HepG2 (cell line): ENCODE measurements around the gene MAN1A2. TPM values are rescaled to one million over a fixed set of nuclear protein-coding genes. Genes with fewer than 3 reads are reported as not detected.

Source experiments
- ATAC-seq: fragments of 200-7000 bp; cut with Tn5 transposase; 3 replicates; pipeline ENCODE4 v1.9.1; 2020; ENCODE audit warnings: mild to moderate bottlenecking, moderate library complexity
- BruUV-seq: library from RNA; stranded (reverse); fragments of 400-500 nt; replicated peaks from 2 replicates; lab custom pipeline; 2021; lab: Mats Ljungman, UMichigan
- CTCF ChIA-PET: fragments of 300-600 bp; formaldehyde crosslinking; extraction: SDS; loops from one replicate; lab custom pipeline; 2021; ENCODE audit warnings: low total read pairs, inconsistent platforms, low intra/inter-chr PET ratio; lab: Yijun Ruan, JAX
- POLR2A ChIA-PET: fragments of 350-600 bp; sonication (Branson Sonifier 250); formaldehyde crosslinking; loops from one replicate; lab custom pipeline; 2020; ENCODE audit warnings: antibody characterized with exemption, inconsistent platforms; lab: Yijun Ruan, JAX
- DNase-seq: peaks from one replicate; pipeline ENCODE4 v3.0.0-alpha.2; 2015; ENCODE audit warnings: low spot score
- FAIRE-seq: peaks from 3 replicates; lab custom pipeline; 2011; peaks lifted over from hg19 to GRCh38; lab: Jason Lieb, UNC
- H2AFZ ChIP-seq: one replicate; pipeline ENCODE4 v1.6.1; 2011; ENCODE audit warnings: low read length, inconsistent platforms
- H3K27ac ChIP-seq: fragments of 300-600 bp; 3 replicates; pipeline ENCODE4 v1.8.0; 2011; ENCODE audit warnings: mixed run types, mild to moderate bottlenecking, mixed read lengths, low read length, inconsistent platforms; ENCODE audit not compliant: insufficient read depth; ENCODE audit errors: extremely low read length
- H3K27me3 ChIP-seq, 2 experiments: fragments of 200-600 bp in 1 of 2; 2 replicates in 1 of 2; 3 replicates in 1 of 2; pipeline versions ENCODE4 v1.6.0 to v1.8.0; 2011; ENCODE audit warnings: low read length in 2 of 2, mild to moderate bottlenecking in 2 of 2, moderate library complexity in 2 of 2, inconsistent platforms in 1 of 2; ENCODE audit not compliant: insufficient read depth in 2 of 2, control insufficient read depth in 1 of 2
- H3K36me3 ChIP-seq, 2 experiments: fragments of 200-600 bp in 1 of 2; replicated peaks in 1 of 2; 2 replicates in 1 of 2; 3 replicates in 1 of 2; pipeline versions ENCODE4 v1.5.1 to v1.8.0; 2011; ENCODE audit warnings: low read length in 2 of 2, inconsistent platforms in 1 of 2; ENCODE audit not compliant: insufficient read depth in 2 of 2, control insufficient read depth in 1 of 2
- H3K4me1 ChIP-seq: 2 replicates; pipeline ENCODE4 v1.5.1; 2012; ENCODE audit warnings: low read length, inconsistent platforms; ENCODE audit not compliant: insufficient read depth
- H3K4me2 ChIP-seq: 2 replicates; pipeline ENCODE4 v1.6.0; 2011; ENCODE audit warnings: low read depth, low read length, inconsistent platforms
- H3K4me3 ChIP-seq, 3 experiments: fragments of 200-600 bp in 1 of 3; sonication (generic), shearing (Covaris generic) in 1 of 3; replicated peaks in 1 of 3; 2 replicates each; pipeline ENCODE4 v1.5.1; 2011 to 2016; ENCODE audit warnings: low read length in 3 of 3, inconsistent platforms in 2 of 3, low read depth in 2 of 3, mild to moderate bottlenecking in 2 of 3, control low read depth in 1 of 3, mixed read lengths in 1 of 3; ENCODE audit not compliant: insufficient read depth in 1 of 3
- H3K79me2 ChIP-seq: one replicate; pipeline ENCODE4 v1.6.1; 2011; ENCODE audit warnings: low read length, inconsistent platforms; ENCODE audit not compliant: insufficient read depth
- H3K9ac ChIP-seq: 2 replicates; pipeline ENCODE4 v1.6.0; 2011; ENCODE audit warnings: mild to moderate bottlenecking, low read depth, low read length, inconsistent platforms; ENCODE audit not compliant: insufficient read depth
- H3K9me3 ChIP-seq: 2 replicates; pipeline ENCODE4 v1.5.1; 2012; ENCODE audit warnings: mild to moderate bottlenecking, low read length
- H4K20me1 ChIP-seq: 2 replicates; pipeline ENCODE4 v1.6.0; 2011; ENCODE audit warnings: inconsistent platforms, mild to moderate bottlenecking, low read length, moderate library complexity; ENCODE audit not compliant: insufficient read depth
- CBX1 ChIP-seq: IDR thresholded peaks from one replicate; pipeline ENCODE4 v1.6.1; 2016; ENCODE audit warnings: antibody characterized with exemption, low read depth
- RFXAP ChIP-seq: sonication (generic); formaldehyde crosslinking; IDR thresholded peaks from 2 replicates; pipeline ENCODE4 v1.4.0; 2020; ENCODE audit warnings: missing genetic modification reagents, borderline replicate concordance
- SMAD3 ChIP-seq: sonication (generic); formaldehyde crosslinking; IDR thresholded peaks from 2 replicates; pipeline ENCODE4 v1.4.0; 2020; ENCODE audit warnings: missing genetic modification reagents
- TEAD3 ChIP-seq: optimal IDR thresholded peaks from 2 replicates; pipeline ENCODE3; 2016; ENCODE audit warnings: borderline replicate concordance
- ZBTB7A ChIP-seq: sonication (generic); formaldehyde crosslinking; IDR thresholded peaks from 2 replicates; pipeline ENCODE4 v1.8.0; 2022; ENCODE audit warnings: mild to moderate bottlenecking, missing genetic modification reagents
- ZNF225 ChIP-seq: sonication (generic); formaldehyde crosslinking; IDR thresholded peaks from 2 replicates; pipeline ENCODE4 v1.4.0; 2020; ENCODE audit warnings: mild to moderate bottlenecking, missing genetic modification reagents
- ZNF292 ChIP-seq: sonication (generic); formaldehyde crosslinking; IDR thresholded peaks from 2 replicates; pipeline ENCODE4 v1.8.1; 2022; ENCODE audit warnings: mild to moderate bottlenecking, low read depth, missing genetic modification reagents, borderline replicate concordance
- ZNF329 ChIP-seq: sonication (generic); formaldehyde crosslinking; IDR thresholded peaks from 2 replicates; pipeline ENCODE4 v1.9.0; 2021; ENCODE audit warnings: low read depth, mild to moderate bottlenecking, missing genetic modification reagents
- ZNF460 ChIP-seq: sonication (generic); formaldehyde crosslinking; IDR thresholded peaks from 2 replicates; pipeline ENCODE4 v1.5.1; 2020; ENCODE audit warnings: missing genetic modification reagents, mild to moderate bottlenecking, borderline replicate concordance
- ZNF549 ChIP-seq: sonication (generic); formaldehyde crosslinking; IDR thresholded peaks from 2 replicates; pipeline ENCODE4 v1.5.0; 2020; ENCODE audit warnings: missing genetic modification reagents
- ZNF572 ChIP-seq: sonication (generic); formaldehyde crosslinking; IDR thresholded peaks from 2 replicates; pipeline ENCODE4 v1.5.1; 2020; ENCODE audit warnings: mild to moderate bottlenecking, missing genetic modification reagents
- ZSCAN20 ChIP-seq: sonication (generic); formaldehyde crosslinking; IDR thresholded peaks from 2 replicates; pipeline ENCODE4 v1.4.0; 2020; ENCODE audit warnings: missing genetic modification reagents, mild to moderate bottlenecking, borderline replicate concordance
- WGBS: methylation state at CpG from one replicate; pipeline ENCODE4 v1.1.6; 2017; ENCODE audit warnings: low lambda C conversion rate; 5-methylcytosine and 5-hydroxymethylcytosine counted together
- in situ Hi-C: cut with HindIII; loops from 2 replicates; pipeline ENCODE4 v1.10.0; 2017; ENCODE audit warnings: low pct_unique_long_range_greater_than_20kb; ENCODE audit not compliant: extremely low pct_ligation_motif_present
- intact Hi-C: fragments of 100-400 bp; cut with micrococcal nuclease; formaldehyde crosslinking; loops from one replicate; pipeline ENCODE4 v1.10.0; 2022; ENCODE audit not compliant: unreplicated experiment
- polyA plus RNA-seq, 8 experiments: library from polyadenylated mRNA; depleted of rRNA in 3 of 8; stranded (reverse) in 7 of 8; unstranded in 1 of 8; fragments of >200 nt; fragmentation: Illumina TruSeq in 4 of 8; extraction: Trizol in 4 of 8; gene quantifications; 2 replicates each; pipeline versions ENCODE4 v1.2.1 to v1.2.3, GENCODE V29; 2011 to 2016; ENCODE audit warnings: low read depth in 4 of 8, missing spikeins in 1 of 8, mixed read lengths in 1 of 8; ENCODE audit not compliant: insufficient read depth in 1 of 8
- total RNA-seq, 5 experiments: library from RNA; depleted of rRNA; stranded (reverse); fragments of >200 nt; fragmentation: Illumina TruSeq; extraction: Trizol; gene quantifications; 2 replicates each; pipeline ENCODE4 v1.2.3, GENCODE V29; 2016; ENCODE audit warnings: low read depth in 1 of 5
- TF ChIP-seq, protein P1 (sequence below): sonication (generic); formaldehyde crosslinking; IDR thresholded peaks from 2 replicates; pipeline ENCODE4 v1.8.0; 2023; ENCODE audit warnings: mild to moderate bottlenecking, missing genetic modification reagents
- TF ChIP-seq, protein P2 (sequence below): sonication (generic); formaldehyde crosslinking; IDR thresholded peaks from 2 replicates; pipeline ENCODE4 v1.4.0; 2020; ENCODE audit warnings: missing genetic modification reagents
- TF ChIP-seq, protein P3 (sequence below): IDR thresholded peaks from 2 replicates; pipeline ENCODE4 v1.6.1; 2016
- TF ChIP-seq, protein P4 (sequence below): sonication (generic); formaldehyde crosslinking; IDR thresholded peaks from 2 replicates; pipeline ENCODE4 v1.5.0; 2020; ENCODE audit warnings: missing genetic modification reagents

Gene MAN1A2
- total and polyA plus RNA-seq, 2 of the 13 experiments (the other 11 are each of a cell fraction or from before 2014, with no cell fraction given), result 8.0 to 19.9 TPM

DNA sequence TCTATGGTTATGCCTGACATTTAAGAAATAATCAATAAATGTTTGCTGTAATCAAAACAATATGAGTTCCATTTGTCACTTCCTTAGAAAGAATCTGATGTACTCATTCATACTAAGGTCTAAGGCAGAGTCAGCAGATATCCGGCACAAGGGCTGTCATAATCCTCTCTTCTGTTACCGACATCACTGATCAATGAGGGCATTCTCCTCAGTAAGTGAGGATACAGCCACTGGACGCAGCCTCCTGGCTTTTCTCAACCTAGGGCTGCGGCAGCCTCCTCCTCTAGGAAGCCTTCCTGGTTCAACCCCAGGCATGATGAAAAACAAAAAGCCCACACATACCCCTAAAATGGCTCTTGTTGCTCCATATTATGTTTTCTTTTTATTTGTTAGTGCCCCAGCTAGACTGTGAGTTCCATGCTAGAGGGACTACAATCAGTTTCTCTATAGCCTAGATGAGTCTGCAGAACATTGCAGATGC is 197.9 kb downstream of the MAN1A2 start:
- FAIRE-seq, result no peak
- Histone ChIP-seq H3K4me3 (no peak overlapping the region), H4K20me1 (no peaks in the 10 kb centered on the region), H3K9me3 (no peaks in the 10 kb centered on the region), H3K4me2 (no peak overlapping the region), H2AFZ (no peak overlapping the region), H3K4me1 (peaks cover 14% of the 10 kb centered on the region), H3K27me3 (no peaks in the 10 kb centered on the region; a peak in 1 of 5 replicates), H3K27ac (no peak overlapping the region), H3K79me2 (no peaks in the 10 kb centered on the region), H3K9ac (no peak overlapping the region), H3K36me3 (no peaks in the 10 kb centered on the region)
- in situ Hi-C loops, result no loop called here
- 40% methylated on average over 4 of the region's 4 CpGs for WGBS
- TF ChIP-seq, protein P1, sequence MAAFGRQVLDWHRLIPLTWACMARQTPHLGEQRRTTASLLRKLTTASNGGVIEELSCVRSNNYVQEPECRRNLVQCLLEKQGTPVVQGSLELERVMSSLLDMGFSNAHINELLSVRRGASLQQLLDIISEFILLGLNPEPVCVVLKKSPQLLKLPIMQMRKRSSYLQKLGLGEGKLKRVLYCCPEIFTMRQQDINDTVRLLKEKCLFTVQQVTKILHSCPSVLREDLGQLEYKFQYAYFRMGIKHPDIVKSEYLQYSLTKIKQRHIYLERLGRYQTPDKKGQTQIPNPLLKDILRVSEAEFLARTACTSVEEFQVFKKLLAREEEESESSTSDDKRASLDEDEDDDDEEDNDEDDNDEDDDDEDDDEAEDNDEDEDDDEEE (CRISPR knock-in tag), result no peak
- TF ChIP-seq ZNF225 (no peak), ZNF572 (CRISPR knock-in tag) (no peak), TEAD3 (CRISPR knock-in tag) (no peak), ZNF292 (CRISPR knock-in tag) (no peak), SMAD3 (CRISPR knock-in tag) (no peak), CBX1 (no peak), ZNF460 (no peak), ZNF329 (CRISPR knock-in tag) (no peak), ZNF549 (CRISPR knock-in tag) (no peak), RFXAP (CRISPR knock-in tag) (no peak), ZBTB7A (CRISPR knock-in tag) (no peak), ZSCAN20 (CRISPR knock-in tag) (no peak)
- TF ChIP-seq, protein P2, sequence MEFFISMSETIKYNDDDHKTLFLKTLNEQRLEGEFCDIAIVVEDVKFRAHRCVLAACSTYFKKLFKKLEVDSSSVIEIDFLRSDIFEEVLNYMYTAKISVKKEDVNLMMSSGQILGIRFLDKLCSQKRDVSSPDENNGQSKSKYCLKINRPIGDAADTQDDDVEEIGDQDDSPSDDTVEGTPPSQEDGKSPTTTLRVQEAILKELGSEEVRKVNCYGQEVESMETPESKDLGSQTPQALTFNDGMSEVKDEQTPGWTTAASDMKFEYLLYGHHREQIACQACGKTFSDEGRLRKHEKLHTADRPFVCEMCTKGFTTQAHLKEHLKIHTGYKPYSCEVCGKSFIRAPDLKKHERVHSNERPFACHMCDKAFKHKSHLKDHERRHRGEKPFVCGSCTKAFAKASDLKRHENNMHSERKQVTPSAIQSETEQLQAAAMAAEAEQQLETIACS (CRISPR knock-in tag), result no peak
- TF ChIP-seq, protein P3, sequence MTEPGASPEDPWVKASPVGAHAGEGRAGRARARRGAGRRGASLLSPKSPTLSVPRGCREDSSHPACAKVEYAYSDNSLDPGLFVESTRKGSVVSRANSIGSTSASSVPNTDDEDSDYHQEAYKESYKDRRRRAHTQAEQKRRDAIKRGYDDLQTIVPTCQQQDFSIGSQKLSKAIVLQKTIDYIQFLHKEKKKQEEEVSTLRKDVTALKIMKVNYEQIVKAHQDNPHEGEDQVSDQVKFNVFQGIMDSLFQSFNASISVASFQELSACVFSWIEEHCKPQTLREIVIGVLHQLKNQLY (CRISPR knock-in tag), result no peak
- TF ChIP-seq, protein P4, sequence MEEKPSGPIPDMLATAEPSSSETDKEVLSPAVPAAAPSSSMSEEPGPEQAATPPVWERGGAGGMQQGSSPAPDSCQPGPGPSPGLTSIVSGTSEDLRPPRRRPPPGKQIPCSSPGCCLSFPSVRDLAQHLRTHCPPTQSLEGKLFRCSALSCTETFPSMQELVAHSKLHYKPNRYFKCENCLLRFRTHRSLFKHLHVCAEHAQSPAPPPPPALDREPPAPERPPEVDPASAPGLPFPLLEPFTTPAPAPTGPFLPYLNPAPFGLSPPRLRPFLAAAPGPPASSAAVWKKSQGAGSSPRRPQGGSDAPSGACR, result no peak
- intact Hi-C loops, result no loop called here
- DNase-seq, result no peak
- no peak for ATAC-seq
- ChIA-PET CTCF (no interaction called here), POLR2A (no interaction called here)
- no TSS peak for BruUV-seq
